Myocyte (in vitro differentiated cells): Measurements from ENCODE around the gene SOX6. TPM values are rescaled to one million over a fixed set of nuclear protein-coding genes. Genes with fewer than 3 reads are reported as not detected.

Experiments
- DNase-seq: peaks from one replicate; pipeline ENCODE4 v3.0.0-alpha.2; 2012; ENCODE audit warnings: low read depth
- total RNA-seq: library from RNA; depleted of rRNA; stranded (reverse); fragments of >200 nt; gene quantifications from 2 replicates; pipeline ENCODE4 v1.2.3, GENCODE V29; 2014

The SOX6 gene
- total RNA-seq, 1 donor from 2014 or later, result 1.1 TPM

DNA sequence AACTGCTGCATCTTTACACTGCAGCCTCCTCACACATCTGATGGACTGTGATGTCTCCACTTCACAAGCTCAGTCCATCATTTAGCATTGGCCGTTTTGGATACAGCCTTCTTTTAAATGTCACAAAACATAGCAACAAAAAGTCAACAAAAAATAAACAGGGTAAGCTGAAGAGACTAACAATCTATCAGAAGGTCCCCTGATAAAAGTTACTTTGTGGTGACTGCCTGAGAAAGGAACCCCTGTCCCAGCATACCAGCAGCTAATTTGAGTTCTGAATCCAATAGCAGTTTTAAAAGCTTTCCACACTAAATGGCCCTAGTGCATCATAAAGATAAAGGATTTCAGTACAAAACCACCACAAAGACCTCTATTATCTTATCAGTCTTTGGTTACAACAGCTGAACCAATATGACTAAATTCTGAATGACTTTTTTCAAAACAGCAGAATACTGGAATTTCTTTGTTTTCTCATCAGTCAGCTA is 162.4 kb downstream of the SOX6 start:
- DNase-seq, result no peak

DNA sequence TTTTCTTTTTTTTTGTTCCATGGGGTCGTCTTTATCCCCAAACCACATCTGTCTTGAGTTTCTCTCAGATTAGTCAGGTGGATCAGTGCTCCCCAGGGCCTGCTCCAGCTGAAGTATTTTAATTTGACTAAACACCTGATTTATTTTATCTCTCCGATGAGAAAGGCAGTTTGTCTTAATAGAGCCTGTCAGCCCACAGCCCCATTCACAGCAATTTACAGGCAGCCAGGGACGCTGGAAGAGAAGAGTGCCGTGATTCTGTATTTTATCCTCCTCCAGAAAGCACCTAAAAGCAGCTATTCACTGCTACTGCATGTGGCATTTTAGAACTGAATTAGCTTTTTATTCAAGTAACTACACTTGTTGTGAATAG is 164.5 kb downstream of the SOX6 start:
- no peak for DNase-seq

DNA sequence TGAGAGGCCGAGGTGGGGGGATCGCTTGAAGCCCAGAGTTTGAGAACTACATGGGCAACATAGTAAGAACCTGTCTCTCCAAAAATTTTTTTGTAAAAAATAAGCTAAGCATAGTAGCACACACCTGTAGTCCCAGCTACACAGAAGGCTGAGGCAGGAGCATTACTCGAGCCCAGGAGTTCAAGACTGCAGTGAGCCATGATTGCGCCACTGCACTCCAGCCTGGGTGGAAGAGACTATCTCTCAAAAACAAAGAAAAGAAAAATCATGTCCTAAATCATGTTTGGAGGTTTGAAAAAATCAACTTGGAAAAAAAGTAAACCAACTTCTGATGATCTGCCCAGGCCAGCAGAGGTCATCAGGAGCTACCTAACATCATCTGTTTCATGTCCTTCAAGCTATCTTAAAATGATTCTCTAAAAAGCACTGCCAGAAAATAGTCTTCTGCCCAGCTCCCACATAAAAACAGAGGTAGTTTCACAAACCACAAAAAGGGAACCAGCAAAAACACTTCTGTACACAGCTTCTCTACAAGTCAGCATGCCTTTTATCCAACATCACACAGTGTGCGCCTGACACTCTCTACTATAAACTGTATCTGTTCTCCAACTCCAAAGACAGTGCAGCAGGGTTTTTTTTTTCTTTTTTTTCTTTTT is 165.0 kb downstream of the SOX6 start:
- no peak for DNase-seq

DNA sequence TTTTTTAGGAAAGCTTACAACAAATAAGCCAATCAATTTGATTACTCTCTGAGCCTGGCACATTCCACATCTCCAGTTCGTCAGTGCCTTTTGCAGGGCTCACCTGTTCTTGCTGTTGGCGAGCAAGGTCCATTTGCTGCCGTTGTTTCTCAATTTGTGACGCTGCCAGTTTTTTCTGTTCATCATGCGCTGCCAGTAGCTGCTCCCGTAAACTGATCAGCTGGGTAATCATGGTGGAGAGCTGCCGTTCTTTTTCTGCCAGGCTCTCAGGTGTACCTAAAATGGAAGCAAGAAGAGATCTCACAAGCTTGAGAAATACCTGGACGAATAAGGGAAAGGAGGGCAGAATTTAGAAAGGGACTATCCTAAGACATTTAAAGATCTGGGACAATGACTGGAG is 169.7 kb downstream of the SOX6 start:
- DNase-seq, result no peak

DNA sequence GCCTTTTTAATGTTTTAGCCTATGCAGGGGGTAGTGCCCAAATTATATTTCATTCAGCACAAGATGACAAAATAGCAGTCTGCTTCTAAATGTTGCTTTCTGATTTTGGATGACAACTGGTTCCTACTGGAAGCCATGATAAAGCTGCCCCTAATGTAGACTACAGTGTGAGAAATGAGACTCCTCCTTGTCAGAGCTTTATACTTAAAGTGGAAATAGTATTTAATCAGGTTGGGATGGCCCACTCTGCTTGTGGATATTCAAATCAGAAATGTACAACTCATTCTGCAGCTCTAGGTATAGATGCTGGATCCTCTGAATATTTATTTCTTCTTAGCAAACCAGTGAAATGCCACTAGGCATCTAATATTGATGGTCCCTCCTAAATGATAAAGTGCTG is 171.3 kb downstream of the SOX6 start:
- DNase-seq, result no peak

DNA sequence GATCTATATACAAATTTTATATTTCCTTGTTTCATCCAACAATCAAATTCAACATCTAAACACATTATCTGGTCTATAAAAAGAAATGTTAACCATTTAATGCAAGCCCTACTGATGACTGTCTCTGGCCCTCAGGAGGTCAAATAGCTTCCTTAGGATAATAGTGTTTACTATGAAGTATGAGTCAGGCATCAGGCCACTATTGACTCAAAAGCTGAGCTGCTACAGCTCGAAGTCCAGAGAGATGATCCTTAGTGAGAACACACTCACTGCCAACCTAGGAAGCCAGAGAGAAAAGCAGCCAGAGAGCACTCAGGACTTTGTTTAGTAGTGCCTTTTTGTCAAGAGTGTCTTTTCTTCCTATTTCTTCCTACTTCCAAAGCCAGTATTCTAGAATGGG is 171.8 kb downstream of the SOX6 start:
- no peak for DNase-seq

DNA sequence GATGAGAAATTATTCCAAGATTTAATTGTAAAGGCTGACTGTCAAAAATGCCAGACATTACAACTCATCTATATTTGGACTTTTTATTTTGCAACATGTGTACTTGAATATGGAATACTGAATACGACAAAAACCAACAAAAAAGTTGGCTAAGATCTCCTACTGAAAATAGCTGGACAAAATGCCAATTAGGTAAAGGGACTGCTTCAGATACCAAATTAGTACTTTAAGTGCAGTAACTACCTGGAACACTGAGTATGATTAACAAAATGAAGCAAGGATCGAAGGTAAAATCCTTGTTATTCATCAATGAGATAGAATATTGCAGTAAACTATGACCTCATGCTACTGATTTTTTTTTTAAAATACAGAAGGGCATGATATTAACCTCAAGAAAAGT is 173.8 kb downstream of the SOX6 start:
- no peak for DNase-seq

DNA sequence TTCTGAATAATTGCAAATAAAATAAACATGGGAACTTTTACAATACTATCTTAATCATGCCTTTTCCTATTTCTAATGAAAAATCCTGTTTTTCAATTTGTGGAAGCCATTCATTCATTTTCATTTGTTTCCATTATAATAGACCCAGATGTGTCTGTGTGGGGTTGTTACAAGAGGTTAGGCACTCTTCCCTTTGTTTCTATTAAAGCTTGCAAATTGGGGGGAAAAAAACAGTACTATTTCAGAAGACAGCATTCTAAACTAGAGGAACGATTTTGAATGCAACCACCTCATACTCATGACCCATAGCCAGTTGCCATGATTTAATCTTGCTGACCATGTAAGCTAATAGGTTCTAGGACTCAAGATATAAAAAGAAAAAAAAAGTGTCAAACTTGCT is 175.5 kb downstream of the SOX6 start:
- DNase-seq, result no peak

DNA sequence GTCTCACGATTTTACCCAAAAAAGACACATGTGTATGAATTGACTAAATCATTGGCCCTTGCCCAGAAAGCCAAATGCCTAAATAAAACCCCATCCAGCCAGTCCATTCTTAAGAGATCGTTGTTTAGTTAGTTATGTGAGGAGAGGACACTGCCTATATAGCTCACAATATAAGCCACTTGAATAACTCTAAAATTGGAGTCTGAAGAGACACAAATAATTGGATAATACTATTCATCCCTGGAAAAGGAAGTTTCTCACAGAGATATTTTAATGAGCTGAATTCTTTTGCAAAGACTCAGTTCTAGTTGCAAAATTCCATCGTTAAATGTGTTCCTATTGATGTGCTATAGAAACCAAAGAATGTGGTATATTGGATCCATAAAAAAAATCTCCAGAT is 176.7 kb downstream of the SOX6 start:
- DNase-seq, result no peak

DNA sequence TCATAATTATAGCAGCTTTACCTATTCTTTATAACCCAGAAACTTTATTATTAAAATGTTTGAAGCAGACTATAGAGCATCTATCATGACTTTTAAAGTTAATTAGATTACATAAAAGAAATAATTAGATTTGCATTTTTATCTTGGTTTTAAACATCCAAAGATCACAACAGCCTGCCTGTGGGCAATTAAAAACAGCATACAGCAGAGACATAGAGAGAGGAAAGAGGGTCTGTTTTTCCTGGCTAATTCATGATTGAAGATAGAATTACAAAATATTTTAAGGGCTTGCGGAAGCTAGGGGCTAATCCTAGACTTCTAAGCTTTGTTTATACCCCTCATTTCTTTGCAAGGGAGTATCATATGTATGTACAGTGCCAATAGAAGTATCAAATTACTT is 178.1 kb downstream of the SOX6 start:
- no peak for DNase-seq

DNA sequence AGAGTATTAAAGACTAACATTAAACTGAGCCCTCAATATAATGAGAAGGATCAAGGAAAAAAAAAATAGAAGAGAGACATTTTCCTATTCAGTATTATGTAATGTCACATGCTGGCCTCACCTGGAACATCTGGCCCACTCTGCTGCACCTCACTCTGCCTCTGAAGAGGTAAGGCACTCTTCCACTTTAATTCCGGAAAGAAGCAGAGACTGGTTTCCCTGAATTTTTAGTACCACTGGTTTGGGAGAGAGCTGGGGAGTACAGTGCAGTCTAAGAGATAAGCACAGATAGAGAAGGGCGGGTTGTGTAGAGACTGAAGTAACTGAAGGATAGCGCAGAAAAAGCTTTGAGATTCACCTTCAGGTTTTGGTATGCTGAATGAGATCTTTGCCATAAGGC is 178.7 kb downstream of the SOX6 start:
- DNase-seq, result no peak

DNA sequence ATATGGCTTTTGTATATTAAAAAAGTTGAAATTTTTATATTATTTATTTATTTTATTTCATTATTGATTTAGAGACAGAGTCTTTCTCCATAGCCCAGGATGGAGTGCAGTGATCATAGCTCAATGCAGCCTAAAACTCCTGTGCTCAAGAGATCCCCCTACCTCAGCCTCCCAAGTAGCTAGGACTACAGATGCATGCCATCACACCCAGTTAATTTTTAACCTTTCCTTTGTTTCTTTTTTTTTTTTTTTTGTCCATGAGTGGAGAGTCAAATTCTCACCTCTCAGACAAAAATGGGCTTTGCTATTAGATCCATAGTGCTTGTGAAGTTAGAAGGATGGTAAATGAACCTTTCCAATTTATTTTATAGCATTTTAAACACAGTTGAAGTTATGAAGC is 182.5 kb downstream of the SOX6 start:
- DNase-seq, result no peak

DNA sequence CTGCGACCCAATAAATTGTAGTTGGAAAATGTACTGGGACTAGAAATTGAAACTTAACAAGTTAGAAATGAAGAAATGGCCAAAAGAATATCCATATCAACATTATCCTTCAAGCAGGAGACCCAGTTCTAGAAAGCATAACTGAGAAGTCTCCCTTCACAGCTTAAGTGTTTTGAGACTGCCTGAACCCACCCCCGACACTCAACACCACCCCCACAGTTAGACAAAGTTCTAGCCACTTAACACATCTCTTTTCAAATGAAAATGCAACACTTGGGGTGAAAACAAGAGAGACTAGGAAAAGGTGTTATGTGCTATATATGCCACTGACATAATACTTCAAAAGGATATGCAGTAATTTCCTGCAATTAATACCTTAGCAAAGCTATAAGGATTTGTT is 184.5 kb downstream of the SOX6 start:
- DNase-seq, result no peak

DNA sequence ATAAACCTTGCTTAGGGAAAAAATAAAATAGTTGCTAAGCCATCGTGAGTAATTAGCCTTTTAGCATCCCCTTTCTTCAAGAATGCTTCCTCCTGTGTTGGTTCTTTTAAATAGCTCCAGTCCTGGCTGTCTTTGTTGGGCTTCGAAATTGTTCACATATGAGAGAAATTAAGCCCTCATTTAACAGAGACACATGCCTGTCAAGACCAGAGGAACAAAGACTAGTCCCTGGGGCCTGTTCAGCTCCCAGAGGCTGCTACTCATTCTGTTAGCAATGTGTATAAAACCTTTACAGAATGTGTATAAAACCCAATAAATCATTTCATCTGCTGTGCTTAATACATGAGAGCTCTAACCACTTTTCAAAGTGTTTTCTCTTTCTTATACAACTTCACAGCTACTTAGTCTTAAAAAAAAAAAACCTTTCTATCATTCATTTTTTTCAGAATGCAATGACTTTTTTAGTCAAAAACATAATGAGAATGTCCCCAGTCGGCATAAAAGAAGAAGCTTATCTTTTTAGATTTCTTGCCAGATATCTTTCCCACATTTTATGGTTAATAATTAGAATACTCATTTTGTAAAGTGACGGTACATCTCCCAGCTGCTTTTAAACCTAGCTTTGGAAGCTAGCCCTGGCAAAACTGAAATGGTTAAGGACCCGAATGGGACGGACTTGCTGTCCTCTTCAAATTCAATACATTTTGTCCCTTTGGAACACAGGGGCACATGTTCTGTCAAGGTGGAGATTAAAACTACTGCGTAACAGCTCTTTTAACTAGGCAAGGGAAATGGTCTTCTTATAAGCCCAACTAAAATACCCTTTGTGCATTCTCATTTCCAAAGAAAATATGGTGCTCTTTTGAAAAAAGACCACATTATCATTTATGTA is 186.1 kb downstream of the SOX6 start:
- DNase-seq, result no peak

DNA sequence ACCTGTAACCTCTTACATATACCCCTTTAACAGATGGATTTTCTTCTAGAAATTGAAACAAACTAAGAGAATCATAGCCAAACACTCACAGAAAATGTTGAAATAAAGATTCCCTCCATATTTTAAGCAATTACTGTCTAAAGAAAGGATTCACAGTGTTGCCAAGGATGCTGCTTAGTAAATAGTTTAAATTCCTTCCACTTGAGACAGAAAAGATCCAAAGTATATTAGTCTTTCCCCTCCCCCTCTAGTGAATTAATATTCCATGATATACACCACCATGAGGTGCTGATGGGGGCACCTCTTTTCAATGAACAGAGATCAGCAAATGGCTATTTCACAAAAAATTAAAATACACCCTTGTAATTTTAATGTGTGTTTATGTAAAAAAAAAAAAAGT is 186.8 kb downstream of the SOX6 start:
- no peak for DNase-seq

DNA sequence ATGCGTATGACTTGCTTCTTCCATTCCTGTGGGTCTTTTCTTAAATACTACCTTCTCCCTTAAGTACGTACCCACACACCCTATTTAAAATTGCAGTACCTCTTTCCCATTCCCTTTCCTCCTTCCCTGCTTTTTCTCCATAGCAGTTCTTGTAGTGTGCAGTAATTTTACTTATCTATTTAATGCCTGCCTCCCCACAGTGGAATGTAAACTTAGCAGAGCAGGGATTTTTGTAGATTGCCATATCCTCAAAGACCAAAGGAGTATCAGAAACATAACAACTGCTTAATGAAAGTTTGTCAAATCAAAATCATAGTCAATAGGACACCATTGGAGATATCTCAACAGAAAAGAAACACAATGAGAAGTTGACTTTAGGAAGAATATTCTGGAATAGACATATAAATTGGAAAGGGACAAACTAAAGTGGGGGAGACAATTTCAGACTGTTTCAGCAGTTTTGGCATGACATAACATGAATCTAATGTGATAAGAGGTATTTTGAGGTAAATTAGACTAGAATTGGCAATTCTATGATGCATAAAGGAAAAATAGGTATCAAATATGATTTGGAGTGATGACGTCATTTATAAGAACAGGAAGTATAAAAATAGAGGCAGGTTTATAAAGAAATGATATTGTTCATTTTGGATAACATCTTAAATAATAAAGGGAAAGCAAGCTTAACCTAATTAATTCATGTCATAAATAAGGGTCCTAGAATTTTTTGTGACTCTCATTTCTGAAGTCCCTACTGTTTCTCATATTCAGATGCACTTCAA is 188.4 kb downstream of the SOX6 start:
- no peak for DNase-seq

DNA sequence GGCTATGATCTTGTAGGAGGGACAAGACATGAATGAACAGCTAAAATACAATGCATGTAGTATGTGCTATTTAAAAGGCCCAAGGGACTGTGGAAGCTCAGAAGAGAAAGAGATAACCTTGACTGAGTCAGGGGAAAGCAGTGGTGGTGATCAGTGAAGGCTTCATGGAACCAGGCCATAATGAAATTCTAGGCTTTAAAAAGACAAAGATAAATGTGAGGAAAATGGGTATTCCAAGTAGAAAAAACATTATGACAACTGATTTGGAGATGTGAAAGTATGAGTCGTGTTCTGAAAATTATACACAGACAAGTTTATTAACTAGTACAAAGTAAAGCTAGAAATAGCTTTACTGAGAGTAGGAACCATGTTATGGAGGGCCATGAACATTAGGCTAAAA is 189.8 kb downstream of the SOX6 start:
- DNase-seq, result no peak

DNA sequence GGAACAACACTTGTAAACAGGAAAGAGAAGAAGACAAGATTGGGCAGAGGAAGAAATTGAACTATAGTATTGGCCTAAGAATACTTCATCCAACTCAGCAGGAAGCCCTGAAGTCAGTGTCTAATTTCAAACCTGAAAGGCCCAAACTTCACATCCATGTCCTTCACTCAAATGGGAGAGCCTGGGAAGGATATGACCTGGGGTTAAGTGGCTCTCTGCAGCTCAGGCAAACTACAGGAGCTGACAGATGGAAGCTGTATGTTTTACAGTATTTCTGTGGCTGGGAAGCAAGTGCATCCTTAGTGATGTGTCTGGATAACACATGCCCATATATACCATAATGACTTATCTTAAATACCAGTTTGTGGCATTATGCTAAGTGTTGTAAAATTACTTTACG is 196.2 kb downstream of the SOX6 start:
- DNase-seq, result no peak

DNA sequence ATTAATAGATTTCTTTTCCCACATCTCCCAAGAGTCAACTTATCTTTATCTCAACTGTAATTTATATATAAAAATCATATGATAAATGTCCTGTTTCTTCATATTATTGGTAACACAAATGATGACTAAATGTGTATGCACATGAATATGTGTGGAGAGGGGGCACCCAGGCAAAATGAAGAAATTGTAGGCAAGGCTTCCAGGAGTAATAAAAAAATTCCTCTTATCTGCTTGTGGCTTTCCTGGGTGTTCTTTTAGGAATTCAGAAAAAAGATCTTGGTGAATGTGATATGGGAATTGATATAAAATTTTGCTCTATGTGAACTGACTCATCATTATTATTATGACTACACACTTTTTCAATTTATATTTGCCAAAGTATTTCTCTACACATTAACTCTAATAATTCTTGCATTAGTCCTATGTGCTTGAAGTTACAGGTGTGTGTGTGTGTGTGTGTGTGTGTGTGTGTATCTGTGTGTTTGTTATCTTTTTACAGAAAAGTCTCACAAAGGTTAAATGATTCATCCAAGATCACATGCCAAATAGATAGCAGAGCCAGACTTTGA is 197.8 kb downstream of the SOX6 start:
- DNase-seq, result no peak

DNA sequence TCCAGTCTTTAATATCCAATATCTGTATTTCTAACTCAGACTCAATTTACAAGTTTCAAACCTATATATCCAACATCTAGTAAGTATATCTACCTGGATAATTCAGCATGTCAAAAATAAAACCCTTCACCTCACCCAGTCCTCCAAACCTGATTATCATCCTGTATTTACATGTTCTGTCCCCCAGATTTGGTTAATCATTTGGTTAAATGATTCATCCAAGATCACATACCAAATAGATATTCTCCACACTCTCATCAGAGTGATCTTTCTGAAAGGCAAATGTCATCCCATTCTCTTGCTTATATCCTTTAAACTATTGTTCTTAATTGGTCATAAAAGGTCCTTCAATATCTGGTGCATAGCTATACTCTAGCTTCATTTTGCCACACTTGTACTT is 199.0 kb downstream of the SOX6 start:
- no peak for DNase-seq

DNA sequence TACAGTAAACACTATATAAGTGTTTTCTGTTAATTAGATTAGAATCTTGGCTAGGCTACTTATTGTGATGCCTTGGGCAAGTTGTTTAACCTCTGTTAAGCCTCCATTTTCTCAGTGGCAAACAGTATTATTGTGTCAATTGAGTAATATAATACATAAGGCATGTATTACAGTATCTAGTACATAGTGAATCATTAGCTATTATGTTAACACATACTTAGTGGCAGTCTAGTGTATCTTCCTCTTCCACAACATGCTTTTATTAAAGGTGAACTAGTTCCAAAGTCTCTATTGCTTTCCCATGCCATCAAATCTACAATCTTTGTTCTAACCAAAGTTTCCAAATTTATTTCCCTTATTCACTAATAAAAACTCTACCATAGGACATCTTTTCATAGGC is 200.9 kb downstream of the SOX6 start:
- DNase-seq, result no peak
